ENCODE results near the gene GET4.

GRCh38 chr7:945556-946255 lies 69.4 kb downstream of the GET4 start:
- TF ChIP-seq, protein P1, sequence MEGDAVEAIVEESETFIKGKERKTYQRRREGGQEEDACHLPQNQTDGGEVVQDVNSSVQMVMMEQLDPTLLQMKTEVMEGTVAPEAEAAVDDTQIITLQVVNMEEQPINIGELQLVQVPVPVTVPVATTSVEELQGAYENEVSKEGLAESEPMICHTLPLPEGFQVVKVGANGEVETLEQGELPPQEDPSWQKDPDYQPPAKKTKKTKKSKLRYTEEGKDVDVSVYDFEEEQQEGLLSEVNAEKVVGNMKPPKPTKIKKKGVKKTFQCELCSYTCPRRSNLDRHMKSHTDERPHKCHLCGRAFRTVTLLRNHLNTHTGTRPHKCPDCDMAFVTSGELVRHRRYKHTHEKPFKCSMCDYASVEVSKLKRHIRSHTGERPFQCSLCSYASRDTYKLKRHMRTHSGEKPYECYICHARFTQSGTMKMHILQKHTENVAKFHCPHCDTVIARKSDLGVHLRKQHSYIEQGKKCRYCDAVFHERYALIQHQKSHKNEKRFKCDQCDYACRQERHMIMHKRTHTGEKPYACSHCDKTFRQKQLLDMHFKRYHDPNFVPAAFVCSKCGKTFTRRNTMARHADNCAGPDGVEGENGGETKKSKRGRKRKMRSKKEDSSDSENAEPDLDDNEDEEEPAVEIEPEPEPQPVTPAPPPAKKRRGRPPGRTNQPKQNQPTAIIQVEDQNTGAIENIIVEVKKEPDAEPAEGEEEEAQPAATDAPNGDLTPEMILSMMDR (conservative IDR thresholded peaks at IDR 0.05; ENCODE audit: low read depth, low read length): no peak
- TF ChIP-seq EZH2 (IDR thresholded peaks at IDR 0.05; ENCODE audit: low read length, unreplicated experiment) (no peak), EZH2phosphoT487 (IDR thresholded peaks at IDR 0.05; ENCODE audit: borderline replicate concordance, low read length) (no peak)
